ENCODE data around the gene URB1. TPM values are rescaled to one million over a fixed set of nuclear protein-coding genes. Genes with fewer than 3 reads are reported as not detected.

Gene URB1
- polyA plus RNA-seq, 2 of the 4 experiments (the other 2 are of a cell fraction), result 8.7 to 10.1 TPM

DNA sequence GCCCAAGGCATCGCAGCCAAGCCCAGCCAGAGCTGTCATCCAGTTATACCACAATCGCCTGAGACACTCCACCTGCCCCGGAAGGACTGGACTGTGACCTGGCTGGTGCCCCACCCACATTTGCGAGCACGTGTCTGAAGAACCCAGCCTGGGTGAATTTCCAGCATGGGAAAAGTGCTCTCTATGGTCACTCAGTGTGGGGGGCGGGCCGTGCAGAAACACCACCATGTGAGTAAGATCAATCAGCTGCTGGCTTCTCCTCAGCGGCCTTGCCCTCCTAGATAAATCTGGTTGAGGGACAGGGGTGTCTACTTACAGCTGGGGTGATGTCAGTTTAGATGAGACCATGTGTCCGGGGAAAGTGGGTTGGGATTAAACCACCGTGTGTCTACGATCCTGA is 44.8 kb downstream of the URB1 start:
- Histone ChIP-seq H3K9me3 (peaks cover 11% of the 10 kb centered on the region; the same call in 2 of the 3 replicates), H3K4me3 (no peak overlapping the region), H3K4me1 (no peaks in the 10 kb centered on the region), H3K4me2 (no peak overlapping the region), H3K27ac (no peak overlapping the region)
- ChIA-PET POLR2A (no interaction called here), CTCF (interaction anchor here (1.8 to 2.7 kb wide), 2 partner anchors 11 to 16 kb away, joined by 6 to 8 read pairs; no protein-coding TSS in a partner anchor)
- no peak for FAIRE-seq
- TF ChIP-seq HES2 (IDR thresholded peaks at IDR 0.05), result no peak
- no peak for TF ChIP-seq ESRRA (IDR thresholded peaks at IDR 0.05; ENCODE audit: borderline replicate concordance, low read length)
- TF ChIP-seq CBX2 (IDR thresholded peaks at IDR 0.05; ENCODE audit: borderline replicate concordance, low read depth), result no peak
- no peak for TF ChIP-seq HEYL (CRISPR knock-in tag; IDR thresholded peaks at IDR 0.05)
- no peak for TF ChIP-seq NR3C1 (IDR thresholded peaks at IDR 0.05)
- TF ChIP-seq, protein P1, sequence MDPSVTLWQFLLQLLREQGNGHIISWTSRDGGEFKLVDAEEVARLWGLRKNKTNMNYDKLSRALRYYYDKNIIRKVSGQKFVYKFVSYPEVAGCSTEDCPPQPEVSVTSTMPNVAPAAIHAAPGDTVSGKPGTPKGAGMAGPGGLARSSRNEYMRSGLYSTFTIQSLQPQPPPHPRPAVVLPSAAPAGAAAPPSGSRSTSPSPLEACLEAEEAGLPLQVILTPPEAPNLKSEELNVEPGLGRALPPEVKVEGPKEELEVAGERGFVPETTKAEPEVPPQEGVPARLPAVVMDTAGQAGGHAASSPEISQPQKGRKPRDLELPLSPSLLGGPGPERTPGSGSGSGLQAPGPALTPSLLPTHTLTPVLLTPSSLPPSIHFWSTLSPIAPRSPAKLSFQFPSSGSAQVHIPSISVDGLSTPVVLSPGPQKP (IDR thresholded peaks at IDR 0.05; ENCODE audit: low read depth, low read length), result no peak
- no peak for TF ChIP-seq RCOR1 (IDR thresholded peaks at IDR 0.05; ENCODE audit: low read depth, low read length)
- no peak for TF ChIP-seq CEBPB (IDR thresholded peaks at IDR 0.05)
- no peak for TF ChIP-seq ZNF302 (CRISPR knock-in tag; IDR thresholded peaks at IDR 0.05)
- TF ChIP-seq, protein P2, sequence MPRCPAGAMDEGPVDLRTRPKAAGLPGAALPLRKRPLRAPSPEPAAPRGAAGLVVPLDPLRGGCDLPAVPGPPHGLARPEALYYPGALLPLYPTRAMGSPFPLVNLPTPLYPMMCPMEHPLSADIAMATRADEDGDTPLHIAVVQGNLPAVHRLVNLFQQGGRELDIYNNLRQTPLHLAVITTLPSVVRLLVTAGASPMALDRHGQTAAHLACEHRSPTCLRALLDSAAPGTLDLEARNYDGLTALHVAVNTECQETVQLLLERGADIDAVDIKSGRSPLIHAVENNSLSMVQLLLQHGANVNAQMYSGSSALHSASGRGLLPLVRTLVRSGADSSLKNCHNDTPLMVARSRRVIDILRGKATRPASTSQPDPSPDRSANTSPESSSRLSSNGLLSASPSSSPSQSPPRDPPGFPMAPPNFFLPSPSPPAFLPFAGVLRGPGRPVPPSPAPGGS (IDR thresholded peaks at IDR 0.05), result no peak
- no peak for TF ChIP-seq CBX8 (IDR thresholded peaks at IDR 0.05)
- no peak for TF ChIP-seq TFCP2L1 (CRISPR knock-in tag; IDR thresholded peaks at IDR 0.05)
- TF ChIP-seq ATOH8 (CRISPR knock-in tag; IDR thresholded peaks at IDR 0.05; ENCODE audit: low read depth), result no peak
- no peak for TF ChIP-seq HDAC2 (IDR thresholded peaks at IDR 0.05)
- TF ChIP-seq JUN (IDR thresholded peaks at IDR 0.05), result no peak
- no peak for TF ChIP-seq EHMT2 (IDR thresholded peaks at IDR 0.05; ENCODE audit: low read depth)
- no peak for TF ChIP-seq RNF2 (IDR thresholded peaks at IDR 0.05; ENCODE audit: borderline replicate concordance, low read depth)
- TF ChIP-seq ZSCAN20 (CRISPR knock-in tag; IDR thresholded peaks at IDR 0.05), result no peak
- TF ChIP-seq CTCF (IDR thresholded peaks at IDR 0.05), result no peak
- no peak for TF ChIP-seq ZFP36 (IDR thresholded peaks at IDR 0.05; ENCODE audit: borderline replicate concordance, partially characterized antibody)
- WGBS (ENCODE audit: missing lambda C conversion rate), result 93% methylated on average over 11 of the region's 11 CpGs
- ATAC-seq, result no peak
- no peak for DNase-seq (ENCODE audit: low read depth in 1 of 2, low spot score in 1 of 2)

DNA sequence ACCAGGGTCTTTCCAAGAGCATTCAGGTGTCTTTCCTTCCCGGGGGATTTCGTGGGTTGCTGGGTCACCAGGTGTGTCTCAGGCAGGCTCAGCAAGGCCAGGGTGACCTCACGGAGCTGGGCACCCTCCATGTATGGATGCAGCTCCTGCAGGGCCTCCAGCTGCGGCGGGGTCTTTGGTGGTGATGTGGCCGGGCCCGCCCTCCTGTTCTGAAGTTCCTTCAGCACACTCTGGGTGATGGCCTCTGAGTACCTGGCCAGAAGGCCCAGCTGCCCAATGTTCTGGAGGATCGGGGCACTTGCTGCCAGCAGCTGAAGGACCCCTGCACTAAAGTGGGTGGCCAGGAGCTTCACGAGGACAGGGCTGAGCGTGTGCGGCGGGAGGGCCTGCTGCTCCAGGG is 45.5 kb downstream of the URB1 start:
- FAIRE-seq, result no peak
- no peak for DNase-seq (ENCODE audit: low read depth in 1 of 2, low spot score in 1 of 2)
- Histone ChIP-seq H3K27ac (no peak overlapping the region), H3K4me2 (no peak overlapping the region), H3K4me3 (no peak overlapping the region), H3K9me3 (peaks cover 11% of the 10 kb centered on the region; the same call in 2 of the 3 replicates), H3K4me1 (no peaks in the 10 kb centered on the region)
- TF ChIP-seq RCOR1 (IDR thresholded peaks at IDR 0.05; ENCODE audit: low read depth, low read length) (no peak), PBX3 (IDR thresholded peaks at IDR 0.05) (no peak), EP300 (IDR thresholded peaks at IDR 0.05) (no peak), USF2 (IDR thresholded peaks at IDR 0.05) (no peak), FOSB (CRISPR knock-in tag; IDR thresholded peaks at IDR 0.05) (no peak), NPAS2 (CRISPR knock-in tag; IDR thresholded peaks at IDR 0.05; ENCODE audit: borderline replicate concordance) (no peak), CEBPB (IDR thresholded peaks at IDR 0.05) (no peak)
- ChIA-PET CTCF (interaction anchor here (0.6 to 1.8 kb wide), 2 partner anchors 12 to 33 kb away, joined by 4 to 8 read pairs; no protein-coding TSS in a partner anchor), POLR2A (no interaction called here)
- no peak for ATAC-seq
- 100% methylated on average over 3 of the region's 12 CpGs for WGBS (ENCODE audit: missing lambda C conversion rate)

Data from A549 (cell line).